AG04450 (cell line): ENCODE data around the gene VSTM1. TPM values are rescaled to one million over a fixed set of nuclear protein-coding genes. Genes with fewer than 3 reads are reported as not detected.
A peak's percentile ranks its signal among the peaks of the same experiment; 100 is the strongest.

Experiments used
- CTCF ChIA-PET: fragments of 300-600, 350-600 bp; formaldehyde crosslinking; extraction: SDS; loops from one replicate; lab custom pipeline; 2022; ENCODE audit warnings: antibody characterized with exemption, inconsistent platforms; lab: Charles Lee
- POLR2A ChIA-PET: fragments of 350-600 bp; formaldehyde crosslinking; extraction: SDS; loops from one replicate; lab custom pipeline; 2021; ENCODE audit warnings: antibody characterized with exemption, inconsistent platforms; lab: Yijun Ruan, JAX
- DNase-seq: peaks from one replicate; pipeline ENCODE4 v3.0.0-alpha.2; 2011; ENCODE audit warnings: low read depth, low spot score
- H3K27ac ChIP-seq: one replicate; pipeline ENCODE4 v1.5.1; 2012; ENCODE audit warnings: low read depth, low read length, control low read depth
- H3K27me3 ChIP-seq: one replicate; pipeline ENCODE4 v1.6.0; 2012; ENCODE audit warnings: low read length; ENCODE audit not compliant: control insufficient read depth, insufficient read depth
- H3K4me3 ChIP-seq: 2 replicates; pipeline ENCODE4 v1.5.1; 2011; ENCODE audit warnings: mild to moderate bottlenecking, low read depth, low read length, control low read depth
- H3K9me3 ChIP-seq: 2 replicates; pipeline ENCODE4 v1.5.1; 2012; ENCODE audit warnings: low read length; ENCODE audit not compliant: control insufficient read depth, insufficient read depth
- polyA plus RNA-seq: library from polyadenylated mRNA; depleted of rRNA; stranded (reverse); fragments of >200 nt; gene quantifications from 2 replicates; pipeline ENCODE4 v1.2.3, GENCODE V29; 2011
- TF ChIP-seq, protein P1 (sequence below): IDR thresholded peaks from 2 replicates; pipeline ENCODE4 v1.5.1; 2011; ENCODE audit warnings: low read depth, low read length, control low read depth, inconsistent platforms

The VSTM1 gene
- polyA plus RNA-seq, 1 experiment, result not detected

DNA sequence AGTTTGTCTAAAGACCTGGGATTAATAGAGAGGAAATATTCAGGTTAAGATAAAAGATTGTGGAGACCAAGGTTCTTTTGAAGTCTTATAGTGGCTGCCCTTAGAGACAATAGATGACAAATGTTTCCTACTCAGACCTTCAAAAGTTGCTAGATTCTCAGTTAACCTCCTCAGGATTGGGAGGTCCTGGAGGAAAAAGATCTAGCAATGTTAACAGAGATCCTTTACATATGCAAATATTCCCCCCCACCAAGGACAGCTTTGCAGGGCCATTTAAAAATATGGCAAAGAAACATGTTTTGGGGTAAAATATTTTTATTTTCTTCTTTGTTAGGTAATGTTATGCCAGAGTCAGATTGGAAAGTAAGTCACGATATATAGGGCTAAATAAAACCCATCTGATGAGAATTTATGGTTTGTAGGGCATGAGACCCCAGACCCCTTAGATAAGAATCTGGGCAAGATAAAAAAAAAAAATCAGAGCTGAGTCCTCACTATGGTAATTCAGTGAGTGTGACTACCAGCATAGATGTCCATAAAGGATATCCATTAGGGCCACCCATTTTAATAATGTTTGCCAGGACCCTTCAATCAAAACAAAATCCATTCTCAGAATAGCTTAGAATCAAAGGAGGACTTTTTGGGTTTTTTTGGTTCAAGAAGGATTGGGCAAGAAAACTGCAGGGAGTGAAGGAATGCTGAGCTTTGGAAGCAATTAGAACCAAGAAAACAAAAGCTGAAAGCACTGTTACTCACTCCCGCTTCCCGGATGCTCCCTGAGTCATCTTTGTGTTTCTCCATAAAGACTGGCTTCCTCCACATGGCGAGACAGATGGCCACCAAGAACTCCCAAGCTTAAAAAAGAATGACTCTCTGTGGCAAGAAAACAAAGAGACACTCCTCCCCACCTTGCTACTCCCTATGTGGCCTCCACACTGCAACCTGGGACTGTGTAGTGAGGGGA is 28.2 kb downstream of the VSTM1 start:
- Histone ChIP-seq H3K4me3 (no peak overlapping the region), H3K9me3 (no peaks in the 10 kb centered on the region), H3K27me3 (no peaks in the 10 kb centered on the region), H3K27ac (peak overlapping the region; percentile 85)
- ChIA-PET POLR2A (no interaction called here), CTCF (interaction anchor here (0.5 to 2.6 kb wide), 7 partner anchors 11 to 838 kb away, joined by 3 to 20 read pairs (median 7); partner anchors contain the start of gene PRKCG)
- peak; percentile 50 for DNase-seq
- TF ChIP-seq, protein P1, sequence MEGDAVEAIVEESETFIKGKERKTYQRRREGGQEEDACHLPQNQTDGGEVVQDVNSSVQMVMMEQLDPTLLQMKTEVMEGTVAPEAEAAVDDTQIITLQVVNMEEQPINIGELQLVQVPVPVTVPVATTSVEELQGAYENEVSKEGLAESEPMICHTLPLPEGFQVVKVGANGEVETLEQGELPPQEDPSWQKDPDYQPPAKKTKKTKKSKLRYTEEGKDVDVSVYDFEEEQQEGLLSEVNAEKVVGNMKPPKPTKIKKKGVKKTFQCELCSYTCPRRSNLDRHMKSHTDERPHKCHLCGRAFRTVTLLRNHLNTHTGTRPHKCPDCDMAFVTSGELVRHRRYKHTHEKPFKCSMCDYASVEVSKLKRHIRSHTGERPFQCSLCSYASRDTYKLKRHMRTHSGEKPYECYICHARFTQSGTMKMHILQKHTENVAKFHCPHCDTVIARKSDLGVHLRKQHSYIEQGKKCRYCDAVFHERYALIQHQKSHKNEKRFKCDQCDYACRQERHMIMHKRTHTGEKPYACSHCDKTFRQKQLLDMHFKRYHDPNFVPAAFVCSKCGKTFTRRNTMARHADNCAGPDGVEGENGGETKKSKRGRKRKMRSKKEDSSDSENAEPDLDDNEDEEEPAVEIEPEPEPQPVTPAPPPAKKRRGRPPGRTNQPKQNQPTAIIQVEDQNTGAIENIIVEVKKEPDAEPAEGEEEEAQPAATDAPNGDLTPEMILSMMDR, result no peak

- ChIA-PET CTCF (interaction anchor here (0.6 to 6.7 kb wide), 32 partner anchors 8 to 259 kb away, joined by 3 to 97 read pairs (median 4); partner anchors contain the start of genes MYADM and NDUFA3), POLR2A (interaction anchor here (0.6 kb wide), 1 partner anchor 163 kb away, joined by 3 read pairs; the partner anchor contains the start of gene MYADM)
- H3K4me3 ChIP-seq, result no peak overlapping the region
- H3K27me3 ChIP-seq, result peaks cover 2% of the 10 kb centered on the region
- TF ChIP-seq, protein P1, result peak; percentile 74
- no peak for DNase-seq
- H3K9me3 ChIP-seq, result no peaks in the 10 kb centered on the region
- H3K27ac ChIP-seq, result no peak overlapping the region
Measured at GRCh38 chr19:54030895-54031586, 32.7 kb downstream of the VSTM1 start.

DNA sequence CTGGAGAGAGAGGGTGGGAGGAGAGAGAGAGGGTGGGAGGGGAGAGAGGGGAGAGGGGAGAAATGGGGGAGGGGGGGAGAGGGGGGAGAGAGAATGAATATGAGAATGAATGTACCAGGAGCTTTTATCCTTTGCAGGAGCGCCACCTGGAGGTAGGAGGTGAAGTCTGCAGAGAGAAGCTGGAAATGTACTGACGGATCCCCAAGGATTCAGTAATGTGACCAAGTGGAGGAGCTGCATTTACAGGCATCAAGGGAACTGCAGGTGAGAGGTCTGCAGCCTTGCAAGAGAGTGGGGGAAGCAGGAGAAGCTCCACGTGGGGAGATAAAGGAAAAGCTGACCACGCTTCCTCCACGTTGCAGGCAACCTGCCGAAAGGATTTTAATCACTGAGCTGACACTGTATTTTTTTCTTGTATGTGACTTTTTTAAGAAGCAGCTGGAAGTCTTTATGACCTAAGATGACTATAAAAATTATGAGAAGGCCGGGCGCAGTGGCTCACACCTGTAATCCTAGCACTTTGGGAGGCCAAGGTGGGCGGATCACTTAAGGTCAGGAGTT is 33.7 kb downstream of the VSTM1 start:
- Histone ChIP-seq H3K27me3 (peaks cover 2% of the 10 kb centered on the region), H3K27ac (no peak overlapping the region), H3K4me3 (no peak overlapping the region), H3K9me3 (no peaks in the 10 kb centered on the region)
- TF ChIP-seq, protein P1, result peak; percentile 69
- POLR2A ChIA-PET, result interaction anchor here (0.7 kb wide), 1 partner anchor 162 kb away, joined by 3 read pairs; the partner anchor contains the start of gene MYADM
- CTCF ChIA-PET, result interaction anchor here (0.5 to 6.7 kb wide), 68 partner anchors 9 to 1887 kb away, joined by 3 to 97 read pairs (median 5); partner anchors contain the start of genes CNOT3, MYADM, NDUFA3 and PRKCG
- DNase-seq, result no peak

DNA sequence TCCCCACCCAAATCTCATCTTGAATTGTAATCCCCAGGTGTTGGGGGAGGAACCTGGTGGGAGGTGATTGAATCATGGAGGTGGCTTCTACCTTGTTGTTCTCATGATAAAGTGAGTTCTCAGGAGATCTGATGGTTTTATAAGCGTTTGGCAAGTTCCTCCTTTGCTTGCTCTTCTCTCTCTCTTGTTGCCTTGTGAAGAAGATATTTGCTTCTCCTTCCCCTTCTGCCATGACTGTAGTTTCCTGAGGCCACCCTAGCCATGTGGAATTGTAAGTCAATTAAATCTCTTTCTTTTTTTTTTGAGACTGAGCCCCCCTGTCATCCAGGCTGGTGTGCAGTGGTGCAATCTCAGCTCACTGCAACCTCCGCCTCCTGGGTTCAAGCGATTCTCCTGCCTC is 34.4 kb downstream of the VSTM1 start:
- no peak for DNase-seq
- no peak overlapping the region for H3K4me3 ChIP-seq
- TF ChIP-seq, protein P1, result no peak
- peaks cover 2% of the 10 kb centered on the region for H3K27me3 ChIP-seq
- H3K9me3 ChIP-seq, result no peaks in the 10 kb centered on the region
- POLR2A ChIA-PET, result interaction anchor here (0.6 kb wide), 1 partner anchor 86 kb away, joined by 5 read pairs; the partner anchor contains the start of gene TFPT
- no peak overlapping the region for H3K27ac ChIP-seq
- CTCF ChIA-PET, result interaction anchor here (0.6 to 6.7 kb wide), 33 partner anchors 8 to 809 kb away, joined by 3 to 97 read pairs (median 5); no protein-coding TSS in a partner anchor
